Globus pallidus (tissue), 1 donor: Measurements from ENCODE around the gene FN1.

ENCODE experiments used
- DNase-seq: peaks from one replicate; pipeline ENCODE4 v3.0.0-alpha.2; 2015; ENCODE audit warnings: low spot score

Gene FN1

DNA sequence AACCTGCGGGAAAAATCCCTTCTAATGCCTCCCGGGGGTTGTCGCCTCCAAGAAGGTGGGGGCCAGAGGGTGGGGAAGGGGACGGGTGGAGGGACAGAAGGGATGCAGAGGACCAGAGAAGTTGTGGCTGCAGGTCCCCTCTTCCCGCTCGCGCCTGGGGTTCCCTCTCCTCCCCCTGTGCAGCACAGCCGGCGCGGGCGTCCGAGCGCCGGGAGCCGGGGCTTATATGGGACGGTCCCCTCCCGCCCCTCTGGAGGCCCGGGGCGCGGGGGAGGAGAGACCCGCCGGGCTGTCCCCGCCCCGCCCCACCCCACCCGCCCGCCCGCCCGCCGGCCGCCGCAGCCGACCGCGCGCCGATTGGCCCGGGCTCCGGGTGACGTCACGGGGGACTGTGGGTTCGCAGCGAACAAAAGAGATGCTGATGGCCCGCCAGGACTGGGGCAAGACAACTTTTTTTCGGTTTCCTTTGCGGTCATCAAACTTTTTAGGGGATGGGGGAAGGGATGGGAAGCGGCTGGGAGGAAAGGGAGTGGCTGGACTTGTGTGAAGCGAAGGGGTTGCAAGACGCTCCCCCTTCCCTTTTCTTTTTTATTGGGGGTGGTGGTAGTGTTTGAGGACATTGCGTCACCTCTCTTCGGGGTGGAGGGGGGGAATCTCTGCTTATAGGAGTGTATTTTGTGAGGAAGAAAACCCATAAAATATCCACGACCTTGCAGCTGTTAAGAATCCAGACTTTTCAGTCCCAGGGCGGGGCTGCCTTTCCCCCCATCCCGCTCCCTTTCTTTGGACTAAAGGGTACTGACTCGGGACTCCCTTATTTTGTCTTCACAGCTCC, at the start of gene FN1:
FN1 (minus strand) TSS at position 199 of the 835 bp plus-strand sequence. CDS start 266 bp downstream, outside the sequence.
- DNase-seq: peak; percentile 75

DNA sequence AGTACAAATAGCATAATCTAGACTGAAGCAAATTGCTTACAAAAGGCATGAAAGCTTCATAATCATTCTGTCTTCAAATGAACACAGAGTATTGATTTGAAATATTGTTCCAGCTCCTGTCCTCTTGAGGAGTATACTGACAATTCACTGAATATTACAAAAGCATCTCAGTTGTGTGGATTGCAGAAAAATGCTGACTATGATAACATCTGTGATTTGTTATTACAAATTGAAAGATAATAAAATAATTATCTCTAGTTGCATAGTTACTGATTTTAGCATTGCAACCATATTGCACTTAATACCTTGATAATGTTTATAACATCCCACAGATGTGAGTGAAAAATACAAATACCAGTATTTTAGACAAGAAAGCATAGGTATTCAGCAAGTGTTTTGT, 49.2 kb upstream of the FN1 start:
- no peak for DNase-seq

DNA sequence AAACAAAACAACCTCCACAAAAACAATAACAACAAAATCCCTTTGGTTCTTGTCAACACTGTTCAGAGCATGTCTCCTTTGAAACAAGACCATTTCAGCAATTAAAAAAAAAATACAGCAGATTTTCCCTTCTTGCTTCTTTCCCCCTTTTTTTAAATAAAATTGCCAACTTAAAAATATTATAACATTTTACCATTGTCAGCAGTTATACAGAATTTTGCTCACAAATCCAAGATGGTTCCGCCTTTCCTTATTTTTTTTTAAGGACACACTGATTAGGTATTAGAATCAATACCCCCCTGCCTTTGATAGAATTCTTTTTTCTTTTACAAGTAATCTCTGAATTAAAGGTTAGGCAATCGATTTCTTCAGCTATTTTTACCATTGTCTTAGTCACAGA, 48.7 kb upstream of the FN1 start:
- DNase-seq: no peak

DNA sequence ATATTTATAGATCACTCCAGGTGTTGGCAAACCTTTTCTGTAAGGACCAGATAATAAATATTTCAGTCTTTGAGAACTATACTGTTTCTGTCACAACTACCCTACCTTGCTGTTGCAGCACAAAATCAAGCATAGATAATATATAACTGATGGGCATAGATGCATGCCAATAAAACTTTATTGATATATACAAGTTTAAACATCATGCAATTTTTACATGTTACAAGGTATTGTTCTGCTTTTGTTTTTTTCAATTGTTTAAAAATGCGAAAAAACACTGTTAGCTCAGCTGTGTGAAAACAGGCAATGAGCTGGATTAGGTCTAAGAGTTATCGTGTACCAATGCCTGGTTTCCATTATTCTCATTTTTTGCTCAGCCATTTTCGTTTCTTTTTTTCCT, 47.6 kb upstream of the FN1 start:
- DNase-seq: no peak

DNA sequence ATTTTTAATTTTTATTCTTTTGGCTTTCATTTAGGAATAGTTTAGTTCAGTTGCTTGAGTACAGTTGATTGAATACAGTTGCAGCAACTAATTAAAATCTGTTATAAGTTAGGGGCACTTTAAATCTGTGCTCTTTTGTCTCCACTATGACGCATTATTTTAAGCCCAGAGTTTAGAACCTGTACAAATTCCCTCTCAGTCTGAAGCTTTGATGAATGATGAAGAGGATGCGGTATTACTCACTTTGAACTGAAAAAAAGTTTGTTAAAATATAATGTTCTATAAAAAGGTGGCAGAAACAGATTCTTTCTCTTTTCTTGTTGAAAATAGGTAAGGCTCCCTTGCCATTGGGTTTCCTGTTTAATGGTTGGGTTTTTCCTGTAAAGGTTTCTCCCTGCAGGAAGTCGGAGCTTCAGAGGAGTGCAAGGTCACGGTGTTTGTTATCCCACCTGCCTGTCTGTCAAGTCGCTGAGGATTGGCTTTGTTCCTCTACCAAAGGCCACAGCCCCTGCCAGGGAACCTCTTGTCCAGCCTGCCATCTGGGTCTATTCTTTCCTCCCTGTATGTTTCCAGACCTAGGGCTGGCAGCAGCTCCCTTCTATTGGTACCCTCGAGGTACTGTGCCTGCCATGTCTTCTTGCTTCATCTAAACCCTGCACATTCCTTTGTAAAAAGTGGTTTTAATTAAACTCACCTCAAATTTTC, 43.8 kb upstream of the FN1 start:
- DNase-seq: no peak

DNA sequence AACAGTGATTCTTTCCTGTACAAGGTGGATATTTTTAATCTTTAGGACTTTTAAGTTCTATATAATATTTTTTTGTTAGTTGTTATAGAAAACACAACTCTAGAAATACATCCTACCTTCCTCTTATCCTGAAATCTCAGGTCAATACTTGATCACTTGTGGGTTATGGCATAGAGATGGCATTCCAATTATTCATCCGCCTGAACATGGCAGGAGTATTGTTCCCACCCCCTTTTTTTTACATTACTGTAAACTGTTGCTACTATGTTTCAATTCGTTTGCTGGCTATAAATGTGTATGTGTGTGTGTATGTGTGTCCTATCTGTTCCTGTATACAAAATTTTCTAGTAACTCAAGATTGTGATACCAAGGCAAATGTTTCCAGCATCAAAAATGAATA, 43.3 kb upstream of the FN1 start:
- DNase-seq: no peak

DNA sequence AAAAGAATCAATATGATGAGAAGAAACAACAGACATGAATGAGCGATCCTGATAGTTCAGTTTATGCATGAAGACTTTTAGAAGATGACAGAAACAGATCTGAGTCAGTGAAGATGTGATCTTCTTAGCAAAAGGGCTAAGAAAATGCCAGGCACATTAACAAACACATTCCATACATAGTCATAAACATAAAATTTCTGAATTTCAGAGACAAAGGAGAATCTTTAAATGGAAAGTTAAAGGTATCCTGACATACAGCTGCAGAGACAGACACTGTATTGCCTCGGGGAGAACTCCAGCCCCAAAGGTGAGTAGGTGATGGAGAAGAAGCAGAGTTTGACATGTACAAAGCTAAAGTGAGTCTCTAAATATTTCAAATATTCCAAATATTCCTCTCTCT, 40.6 kb upstream of the FN1 start:
- DNase-seq: no peak

DNA sequence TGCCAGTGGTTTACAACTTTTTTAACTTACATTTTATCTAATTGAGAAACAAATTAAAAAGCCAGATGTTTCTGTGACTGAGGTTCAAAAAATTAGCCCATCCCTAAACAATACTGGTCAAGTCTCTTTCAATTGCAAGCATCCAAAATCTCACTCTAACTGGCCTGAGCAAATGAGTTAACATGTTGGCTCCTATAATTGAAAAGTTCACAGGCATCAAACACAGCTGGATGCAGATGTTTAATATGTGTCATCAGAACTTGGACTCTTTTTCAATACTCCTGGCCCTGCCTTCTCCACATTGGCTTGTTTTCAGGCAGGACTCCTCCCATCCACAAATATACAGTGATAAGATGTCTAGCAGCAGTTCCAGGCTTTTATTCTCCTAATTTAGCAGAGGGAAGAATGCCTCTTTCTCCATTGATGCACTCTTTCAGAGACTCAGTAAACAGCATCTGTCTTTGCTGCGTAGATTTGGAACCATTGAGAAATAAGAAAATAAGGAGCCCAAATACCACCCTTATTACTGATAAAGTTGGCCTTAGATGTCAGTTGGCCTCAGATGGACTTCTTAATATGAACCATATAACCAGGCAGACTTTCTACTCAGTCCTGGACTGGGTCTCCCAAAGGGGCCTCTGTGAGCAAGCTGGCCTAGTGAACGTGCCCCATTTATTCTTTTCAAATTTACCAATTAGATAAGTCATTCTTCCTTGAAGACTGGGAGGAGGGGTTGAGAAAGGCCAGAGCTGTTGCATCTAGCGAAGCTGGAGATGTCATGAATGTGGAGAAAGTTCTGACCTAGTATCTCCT, 30.4 kb upstream of the FN1 start:
- no peak for DNase-seq

DNA sequence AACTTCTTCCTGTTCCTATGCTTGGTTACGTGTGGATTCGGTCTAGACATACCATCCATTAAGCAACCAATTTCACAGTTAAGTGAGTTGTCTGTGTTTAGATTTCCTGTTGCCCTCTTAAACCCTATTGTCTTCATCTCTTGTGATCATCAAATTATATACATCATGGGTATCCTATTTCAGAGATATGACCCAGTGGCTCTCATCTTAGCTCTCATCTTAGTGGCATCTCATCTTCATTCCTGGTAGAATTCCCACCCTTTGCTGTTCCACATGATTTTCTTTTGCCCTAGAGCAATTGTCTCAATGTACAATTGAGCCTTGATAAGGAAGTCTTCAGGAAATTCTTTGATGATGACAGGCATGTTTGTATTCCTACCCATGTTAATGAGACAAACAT, 29.4 kb upstream of the FN1 start:
- DNase-seq: no peak

DNA sequence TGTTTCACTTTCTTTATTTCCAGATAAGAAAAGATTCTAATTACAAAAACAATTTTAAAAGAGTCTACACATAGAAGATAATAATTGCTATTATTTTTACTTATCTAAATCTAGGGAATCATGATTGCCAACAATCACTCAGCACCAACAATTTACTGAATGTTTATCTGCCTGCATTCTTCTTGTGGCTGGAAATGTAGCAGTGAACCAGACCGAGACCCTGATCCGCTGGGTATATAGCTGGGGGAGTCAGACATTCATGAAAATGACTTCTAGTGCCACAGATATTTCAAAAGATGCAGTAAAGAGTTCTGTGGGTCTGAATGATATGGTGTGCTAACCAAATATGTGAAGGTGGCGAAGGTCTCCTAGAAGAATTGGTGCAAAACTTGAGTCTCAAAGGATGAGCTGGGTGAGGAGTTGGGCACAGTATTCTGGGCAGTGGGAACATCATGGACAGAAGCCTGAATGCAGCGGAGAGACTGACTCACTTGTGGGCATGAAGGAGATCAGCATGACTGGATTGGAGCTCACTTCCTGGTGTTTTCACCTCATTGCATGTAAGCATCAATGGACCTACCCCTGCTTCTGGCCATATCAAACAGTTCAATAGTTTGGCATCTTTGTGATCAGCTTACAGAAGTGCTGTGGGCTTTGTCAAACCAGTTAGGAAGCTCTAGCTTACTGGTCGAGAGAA, 26.1 kb upstream of the FN1 start:
- no peak for DNase-seq

DNA sequence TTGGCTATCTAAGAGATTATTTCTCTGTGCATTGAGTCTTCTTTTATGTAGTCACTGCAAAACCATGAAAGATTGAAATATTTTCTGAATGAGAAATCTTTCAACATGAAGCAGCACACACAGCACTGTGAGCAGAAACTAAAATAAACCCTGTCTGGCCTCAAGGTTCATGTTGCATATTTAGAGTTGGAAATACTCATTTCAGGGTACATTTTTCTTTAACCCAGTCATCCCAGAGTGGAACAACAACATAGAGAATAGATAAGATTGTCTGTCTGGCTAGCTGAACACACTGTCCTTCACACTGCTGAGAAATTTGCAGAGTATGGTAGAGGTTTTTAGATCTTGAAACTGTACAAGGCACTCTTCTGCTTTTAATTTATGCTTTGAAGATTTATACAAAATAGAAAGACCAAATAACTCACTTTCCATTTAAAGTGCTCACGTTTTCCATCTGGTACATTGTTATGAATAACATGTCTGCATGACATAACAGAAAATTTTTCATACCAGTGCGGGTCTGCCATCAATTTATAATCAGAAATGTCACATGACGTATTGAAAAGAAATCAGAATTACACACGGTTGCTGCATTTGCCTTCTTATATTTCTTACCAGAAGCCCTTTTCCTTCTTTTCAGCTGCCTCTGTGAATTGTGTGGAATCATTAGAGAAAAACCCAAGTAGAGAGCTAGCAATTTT, 25.0 kb upstream of the FN1 start:
- no peak for DNase-seq

DNA sequence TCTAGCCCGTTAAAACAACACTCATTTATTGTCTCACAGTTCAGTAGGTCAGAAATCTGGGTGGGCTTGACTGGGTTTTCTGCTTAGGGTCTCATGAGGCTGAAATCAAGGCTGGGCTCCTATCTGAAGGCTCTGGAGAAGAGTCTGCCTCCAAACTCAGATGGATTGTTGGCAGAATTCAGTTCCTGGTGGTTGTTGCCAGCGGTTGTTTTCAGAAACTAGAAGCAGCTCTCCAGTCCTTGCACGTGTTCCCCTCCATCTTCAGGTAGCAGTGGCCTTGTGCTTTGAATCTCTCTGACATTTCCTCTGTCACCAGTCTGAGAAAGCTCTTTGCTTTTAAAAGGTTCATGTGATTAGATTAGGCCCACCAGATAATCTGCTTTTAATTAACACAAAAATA, 20.1 kb upstream of the FN1 start:
- DNase-seq: no peak

DNA sequence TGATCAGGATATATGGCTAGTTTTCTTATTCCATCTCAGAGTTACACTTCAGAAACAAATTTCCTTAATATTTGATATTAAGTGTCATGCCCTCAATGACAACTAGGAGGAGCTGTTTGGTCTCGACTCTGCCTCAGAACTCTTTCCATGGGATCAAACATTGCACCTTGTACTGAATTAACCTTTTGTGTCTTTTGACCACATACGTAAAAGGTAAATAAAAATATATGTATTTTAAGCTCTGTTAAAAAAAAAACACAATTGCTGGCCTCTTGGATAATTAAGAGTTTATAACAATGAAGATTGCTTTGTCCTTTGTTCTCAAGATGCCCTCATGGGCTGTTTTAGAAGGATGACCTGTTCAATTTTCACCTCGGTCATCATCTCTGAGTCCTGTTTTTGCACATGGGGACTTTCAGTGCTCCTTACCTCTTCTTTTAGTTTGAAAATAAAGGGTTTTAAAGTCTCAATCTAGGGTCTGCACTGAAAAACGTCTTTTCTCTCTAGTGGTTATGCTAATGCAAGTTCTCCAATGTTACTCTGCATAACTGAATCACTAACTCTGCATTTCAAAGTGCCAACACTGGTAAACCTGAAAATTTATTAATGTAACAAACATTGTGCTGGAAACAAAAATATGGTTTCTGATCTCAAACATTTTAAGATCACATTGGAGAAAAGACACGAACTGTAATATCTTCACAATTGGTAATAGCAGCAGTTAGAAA, 18.8 kb upstream of the FN1 start:
- peak; percentile 27 for DNase-seq

DNA sequence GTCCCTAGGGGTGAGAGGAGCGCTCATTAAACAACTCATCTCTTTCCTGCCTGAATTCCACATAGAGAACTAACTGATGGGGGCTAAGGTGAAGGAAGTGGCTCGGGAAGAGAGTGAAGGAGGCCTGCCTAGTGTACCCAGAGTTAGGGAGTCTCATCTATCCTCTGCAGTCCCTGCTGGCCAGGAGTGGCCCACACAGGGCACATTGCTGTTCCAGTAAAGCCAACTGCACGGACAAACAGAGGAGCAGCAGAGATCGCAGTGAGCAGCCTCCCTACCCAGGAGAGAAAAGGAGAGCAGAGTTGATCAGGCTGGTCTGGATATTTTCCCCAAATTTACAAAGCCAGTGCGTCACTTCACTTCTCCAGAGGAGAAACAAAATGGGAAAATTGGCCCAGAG, 16.9 kb upstream of the FN1 start:
- no peak for DNase-seq

DNA sequence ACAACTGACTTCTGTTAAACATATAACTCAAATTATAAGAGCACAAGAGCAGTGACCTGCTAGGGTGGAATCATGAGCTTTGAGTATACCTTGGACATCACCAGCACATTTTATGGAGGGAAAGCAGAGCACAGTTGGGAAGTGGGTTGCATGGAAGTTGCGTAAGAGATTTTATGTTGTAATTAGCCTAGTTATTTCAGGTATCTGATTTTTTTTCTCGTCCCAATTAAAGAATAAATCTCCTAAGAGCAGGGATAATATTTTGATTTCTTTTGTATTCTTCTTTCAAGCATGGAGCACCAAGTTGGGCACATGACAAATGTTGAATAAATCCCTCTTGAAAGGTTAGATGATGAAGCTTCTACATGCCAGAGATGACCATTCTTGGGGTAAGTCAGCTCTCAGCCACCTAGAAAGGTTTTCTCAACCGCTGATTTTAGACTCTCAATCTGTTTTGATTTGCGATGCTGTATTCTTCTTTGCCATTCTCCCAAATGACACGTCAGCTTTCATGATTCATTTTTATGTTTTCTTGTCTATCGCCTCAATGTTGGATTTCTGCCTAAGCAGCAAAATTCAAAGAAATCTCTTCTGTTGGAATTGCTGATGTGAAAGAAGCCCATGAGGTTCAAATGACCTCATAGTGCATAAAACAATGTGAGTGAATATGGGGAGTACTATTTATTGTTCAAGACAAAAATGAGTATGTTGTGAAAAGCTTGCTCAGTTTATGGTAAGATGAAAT, 15.3 kb upstream of the FN1 start:
- DNase-seq: no peak

DNA sequence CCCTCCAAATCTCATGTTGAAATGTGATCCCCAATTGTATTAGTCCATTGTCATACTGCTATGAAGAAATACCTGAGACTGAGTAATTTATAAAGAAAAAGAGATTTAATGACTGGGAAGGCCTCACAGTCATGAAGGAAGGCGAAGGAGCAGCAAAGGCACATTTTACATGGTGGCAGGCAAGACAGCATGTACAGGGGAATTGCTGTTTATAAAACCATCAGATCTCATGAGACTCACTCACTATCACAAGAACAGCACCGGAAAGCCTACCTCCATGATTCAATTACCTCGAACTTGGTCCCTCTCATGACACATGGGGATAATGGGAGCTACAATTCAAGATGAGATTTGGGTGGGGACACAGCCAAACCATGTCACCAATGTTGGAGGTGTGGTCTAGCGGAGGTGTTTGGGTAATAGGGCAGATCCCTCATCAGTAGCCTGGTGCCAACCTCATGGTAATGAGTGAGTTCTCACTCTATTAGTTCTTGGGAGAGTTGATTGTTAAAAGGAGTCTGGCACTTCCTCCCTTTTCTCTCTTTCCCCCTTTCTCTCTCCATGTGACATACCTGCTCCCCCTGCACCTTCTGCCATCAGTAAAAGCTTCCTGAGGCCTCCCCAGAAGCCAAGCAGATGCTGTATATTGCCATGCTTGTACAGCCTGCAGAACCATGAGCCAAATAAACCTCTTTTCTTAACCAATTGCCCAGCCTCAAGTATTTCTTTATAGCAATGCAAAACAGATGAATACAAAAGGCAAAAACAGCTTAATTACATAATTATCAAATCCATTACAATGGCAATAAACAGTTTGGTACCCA, 14.5 kb upstream of the FN1 start:
- DNase-seq: no peak

DNA sequence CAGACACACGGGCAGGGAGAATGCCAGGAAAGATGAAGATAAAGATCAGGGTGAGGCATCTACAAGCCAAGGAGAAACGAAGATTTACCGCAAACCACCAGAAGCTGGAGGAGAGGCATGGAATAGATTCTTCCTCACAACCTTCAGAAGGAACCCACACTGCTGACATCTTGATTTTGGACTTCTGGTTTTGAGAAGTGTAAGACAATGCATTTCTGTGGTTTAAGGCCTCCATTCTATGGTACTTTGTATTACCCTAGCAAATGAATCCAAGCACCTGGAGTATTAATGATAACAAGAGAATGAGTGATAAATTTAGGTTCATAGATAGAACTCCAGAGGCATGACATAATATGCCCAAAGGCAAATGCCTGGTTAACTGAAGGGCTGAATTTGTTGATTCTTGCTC, 11.8 kb upstream of the FN1 start:
- no peak for DNase-seq

DNA sequence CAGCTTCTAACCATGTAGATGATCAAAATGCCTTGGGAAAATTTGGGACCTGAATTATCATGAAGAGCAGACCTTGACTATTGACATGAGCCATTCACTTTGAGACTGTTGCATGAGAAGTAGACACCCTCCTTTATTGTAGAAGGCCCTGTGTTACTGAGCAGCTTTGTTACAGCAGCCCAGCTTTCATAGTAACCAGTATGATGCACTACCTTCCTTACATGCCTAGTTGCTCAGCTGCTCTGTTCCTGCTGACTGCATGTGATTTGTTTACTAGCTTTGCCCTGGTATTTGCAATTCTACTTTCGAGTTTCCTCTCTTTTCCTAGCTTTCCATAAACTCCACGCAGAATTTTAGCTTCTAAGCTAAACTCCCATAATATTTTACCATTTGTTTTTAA, 11.2 kb upstream of the FN1 start:
- DNase-seq: no peak

DNA sequence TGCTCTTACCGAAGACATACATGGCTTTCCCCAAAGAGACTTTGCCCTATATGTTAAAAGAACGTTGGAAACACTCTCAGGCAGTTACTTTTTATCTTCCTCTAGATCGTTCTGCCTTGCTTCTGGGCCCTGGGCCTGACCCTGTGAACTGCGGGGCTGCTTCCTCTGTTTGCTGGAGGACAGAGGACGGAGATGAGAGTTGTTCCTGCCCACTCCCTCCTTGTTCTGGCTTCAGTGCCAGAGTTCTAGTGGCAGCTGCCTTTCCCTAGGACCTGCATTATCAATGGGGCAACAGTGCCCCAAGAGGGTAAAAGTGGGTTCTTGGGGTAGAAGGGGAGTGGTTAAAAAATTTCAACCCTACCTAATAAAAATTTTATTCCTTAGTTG, 6.5 kb upstream of the FN1 start:
- no peak for DNase-seq
